Lower lobe of right lung (tissue), 2 donors: ENCODE data around the gene KLHL2. TPM values are rescaled to one million over a fixed set of nuclear protein-coding genes. Genes with fewer than 3 reads are reported as not detected.
"Not testable (repeated sequence)": the region's sequence is repeated elsewhere in the genome, so short reads cannot be mapped to it uniquely, and the experiment has no call there.

Experiments used
- ATAC-seq, 2 donors: fragments of 200-7000 bp; cut with Tn5 transposase; one replicate each; pipeline ENCODE4 v1.9.1; 2020 to 2022; ENCODE audit warnings: mild to moderate bottlenecking in 2 of 2, moderate library complexity in 2 of 2
- DNase-seq: peaks from one replicate; pipeline ENCODE4 v3.0.0-alpha.2; 2020
- H3K27ac ChIP-seq: fragments of 200-600 bp; one replicate; pipeline ENCODE4 v1.8.0; 2022
- H3K27me3 ChIP-seq: fragments of 200-600 bp; one replicate; pipeline ENCODE4 v1.8.0; 2022; ENCODE audit warnings: low read depth
- H3K36me3 ChIP-seq: fragments of 200-600 bp; one replicate; pipeline ENCODE4 v1.8.0; 2022; ENCODE audit warnings: mild to moderate bottlenecking
- H3K4me1 ChIP-seq: fragments of 200-600 bp; one replicate; pipeline ENCODE4 v1.8.0; 2022
- H3K4me3 ChIP-seq: fragments of 200-600 bp; one replicate; pipeline ENCODE4 v1.8.0; 2022; ENCODE audit warnings: mild to moderate bottlenecking
- H3K9me3 ChIP-seq: fragments of 200-600 bp; one replicate; pipeline ENCODE4 v1.8.0; 2022
- intact Hi-C: fragments of 100-400 bp; cut with DNase I; formaldehyde crosslinking; loops from one replicate; pipeline ENCODE4 v1.11.0; 2022
- total RNA-seq: library from RNA; stranded (reverse); fragmentation: NEBNext Ultra II Directional; extraction: Animal tissue kit (Norgen Biotek cat#: 25700); gene quantifications from one replicate; pipeline ENCODE4 v1.2.1, GENCODE V29; 2021
- TF ChIP-seq, protein P1 (sequence below): fragments of 200-600 bp; IDR thresholded peaks from one replicate; pipeline ENCODE4 v1.8.0; 2022; ENCODE audit warnings: antibody characterized with exemption, mild to moderate bottlenecking
- donor health status: DM: no; HTN: yes; CAD: no; lungs with severe emphysema.

KLHL2 gene
- total RNA-seq, 1 donor from 2014 or later = 37.7 TPM

DNA sequence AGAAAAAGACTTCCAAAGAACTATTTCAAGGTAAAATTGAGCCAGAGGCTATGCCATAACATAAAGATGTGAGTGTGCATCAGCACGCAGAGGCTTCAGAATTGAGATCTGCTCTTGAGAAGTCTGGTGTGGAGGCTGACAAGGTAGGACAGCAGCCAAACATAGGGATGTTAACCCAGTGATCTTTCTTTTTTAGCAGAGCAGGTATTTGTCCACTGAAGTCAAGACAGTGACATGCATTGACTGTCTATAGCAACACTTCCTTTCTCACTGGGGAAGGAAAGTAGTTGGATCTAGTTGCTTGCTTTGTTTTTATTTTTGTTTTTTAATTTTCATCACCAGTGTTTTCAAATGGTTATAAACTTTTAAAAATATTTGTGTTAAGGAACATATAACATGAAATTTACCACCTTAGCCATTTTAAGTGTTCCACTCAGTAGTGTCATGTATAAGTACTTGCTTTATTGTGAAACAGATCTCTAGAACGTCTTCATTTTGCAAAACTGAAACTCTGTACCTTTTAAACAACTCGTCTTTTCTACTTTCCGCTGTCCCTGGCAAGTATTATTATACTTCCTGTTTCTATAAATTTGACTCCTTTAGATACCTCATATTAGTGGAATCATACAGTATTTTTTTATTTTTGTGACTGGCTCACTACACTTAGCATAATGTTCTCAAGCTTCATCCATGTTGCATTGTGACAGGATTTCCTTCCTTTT is 79.4 kb downstream of the KLHL2 start:
- H3K27ac ChIP-seq, H3K9me3 ChIP-seq, H3K27me3 ChIP-seq, intact Hi-C loops, H3K4me3 ChIP-seq, H3K36me3 ChIP-seq, DNase-seq, ATAC-seq: not testable (repeated sequence)
- H3K4me1 ChIP-seq = peaks cover 13% of the 10 kb centered on the region

DNA sequence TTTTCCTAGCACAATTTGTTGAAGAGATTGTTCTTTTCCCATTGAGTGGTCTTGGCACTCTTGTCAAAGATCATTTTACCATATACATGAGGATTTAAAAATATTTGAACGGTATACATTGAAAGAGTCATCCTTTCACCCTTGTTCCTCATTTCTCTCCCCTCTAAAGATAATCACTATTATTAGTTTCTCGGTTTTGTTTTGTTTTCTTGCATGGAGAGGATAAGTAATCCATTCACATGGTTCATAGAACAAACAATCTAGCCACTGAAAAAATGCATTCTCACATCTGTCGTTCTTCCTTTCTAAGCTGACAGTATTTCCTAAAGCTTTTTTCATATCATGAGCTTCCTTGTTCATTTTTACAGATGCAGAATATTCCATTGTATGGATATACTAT is 80.9 kb downstream of the KLHL2 start:
- TF ChIP-seq, protein P1, sequence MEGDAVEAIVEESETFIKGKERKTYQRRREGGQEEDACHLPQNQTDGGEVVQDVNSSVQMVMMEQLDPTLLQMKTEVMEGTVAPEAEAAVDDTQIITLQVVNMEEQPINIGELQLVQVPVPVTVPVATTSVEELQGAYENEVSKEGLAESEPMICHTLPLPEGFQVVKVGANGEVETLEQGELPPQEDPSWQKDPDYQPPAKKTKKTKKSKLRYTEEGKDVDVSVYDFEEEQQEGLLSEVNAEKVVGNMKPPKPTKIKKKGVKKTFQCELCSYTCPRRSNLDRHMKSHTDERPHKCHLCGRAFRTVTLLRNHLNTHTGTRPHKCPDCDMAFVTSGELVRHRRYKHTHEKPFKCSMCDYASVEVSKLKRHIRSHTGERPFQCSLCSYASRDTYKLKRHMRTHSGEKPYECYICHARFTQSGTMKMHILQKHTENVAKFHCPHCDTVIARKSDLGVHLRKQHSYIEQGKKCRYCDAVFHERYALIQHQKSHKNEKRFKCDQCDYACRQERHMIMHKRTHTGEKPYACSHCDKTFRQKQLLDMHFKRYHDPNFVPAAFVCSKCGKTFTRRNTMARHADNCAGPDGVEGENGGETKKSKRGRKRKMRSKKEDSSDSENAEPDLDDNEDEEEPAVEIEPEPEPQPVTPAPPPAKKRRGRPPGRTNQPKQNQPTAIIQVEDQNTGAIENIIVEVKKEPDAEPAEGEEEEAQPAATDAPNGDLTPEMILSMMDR = no peak
- Histone ChIP-seq H3K27ac (no peak overlapping the region), H3K4me1 (peaks cover 13% of the 10 kb centered on the region), H3K27me3 (no peaks in the 10 kb centered on the region), H3K4me3 (no peak overlapping the region), H3K9me3 (no peaks in the 10 kb centered on the region), H3K36me3 (no peaks in the 10 kb centered on the region)
- no peak for DNase-seq
- ATAC-seq = no peak
- intact Hi-C loops = no loop called here

DNA sequence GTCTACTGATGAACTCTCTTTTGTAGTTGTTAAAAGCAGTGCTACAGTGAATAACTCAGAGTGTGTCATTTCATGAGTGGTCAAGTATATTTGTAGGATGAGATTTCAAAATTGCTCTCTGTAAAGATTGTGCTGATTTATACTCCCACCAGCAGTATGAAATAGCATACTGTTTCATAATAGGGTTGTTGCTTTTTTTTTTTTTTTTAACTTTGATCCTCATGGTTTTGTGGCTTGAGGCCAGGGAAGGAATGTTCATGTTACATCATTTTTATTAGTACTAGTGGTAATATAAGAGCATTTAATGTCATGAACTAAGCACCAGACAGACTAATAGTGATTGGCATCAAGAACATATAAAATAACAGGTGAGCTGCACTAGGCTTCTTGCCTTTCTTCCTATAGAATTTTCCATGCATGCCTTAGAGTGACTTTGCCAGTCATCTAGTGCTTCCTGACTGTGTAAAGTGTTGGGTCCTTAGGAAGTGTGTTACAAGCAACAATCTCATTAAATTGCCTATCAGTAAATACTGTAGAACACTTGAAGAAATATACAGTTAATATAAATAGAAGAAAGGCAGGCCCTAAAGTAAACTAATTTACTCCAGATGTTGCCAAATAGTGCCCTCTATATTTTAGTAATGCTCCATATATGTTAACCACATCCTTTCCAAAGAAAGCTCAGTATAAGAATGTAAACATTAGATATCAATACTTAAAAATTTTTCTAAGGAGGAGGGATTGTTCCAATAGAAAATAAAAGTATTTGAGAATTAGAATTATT is 81.5 kb downstream of the KLHL2 start:
- TF ChIP-seq, protein P1 = no peak
- ATAC-seq (peak; percentile 62 to 85), DNase-seq (no peak)
- no peaks in the 10 kb centered on the region for H3K27me3 ChIP-seq
- no peak overlapping the region for H3K4me3 ChIP-seq
- no peaks in the 10 kb centered on the region for H3K9me3 ChIP-seq
- peaks cover 13% of the 10 kb centered on the region for H3K4me1 ChIP-seq
- intact Hi-C loops = no loop called here
- H3K36me3 ChIP-seq = no peaks in the 10 kb centered on the region
- H3K27ac ChIP-seq = no peak overlapping the region

DNA sequence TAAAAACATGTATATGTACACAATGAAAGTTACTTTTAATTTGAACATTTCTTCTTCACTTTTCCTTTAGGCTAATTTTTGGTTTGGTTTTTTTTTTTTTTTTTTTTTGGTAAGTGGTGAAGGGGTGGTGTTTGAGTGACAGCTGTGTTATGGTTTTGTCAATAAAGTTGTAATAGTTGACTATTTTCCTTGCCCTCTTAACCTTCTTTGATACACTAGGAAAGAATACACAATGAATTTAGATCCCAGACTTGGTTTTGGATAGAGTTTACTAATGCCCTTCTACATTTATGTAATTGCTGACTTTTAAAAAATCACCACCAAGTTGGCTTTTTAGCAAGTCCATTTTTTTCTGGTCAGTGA is 82.0 kb downstream of the KLHL2 start:
- no peak overlapping the region for H3K27ac ChIP-seq
- TF ChIP-seq, protein P1 = no peak
- H3K4me1 ChIP-seq = peaks cover 18% of the 10 kb centered on the region
- DNase-seq = no peak
- no peaks in the 10 kb centered on the region for H3K36me3 ChIP-seq
- intact Hi-C loops = no loop called here
- no peaks in the 10 kb centered on the region for H3K9me3 ChIP-seq
- H3K4me3 ChIP-seq = no peak overlapping the region
- no peak for ATAC-seq
- no peaks in the 10 kb centered on the region for H3K27me3 ChIP-seq

DNA sequence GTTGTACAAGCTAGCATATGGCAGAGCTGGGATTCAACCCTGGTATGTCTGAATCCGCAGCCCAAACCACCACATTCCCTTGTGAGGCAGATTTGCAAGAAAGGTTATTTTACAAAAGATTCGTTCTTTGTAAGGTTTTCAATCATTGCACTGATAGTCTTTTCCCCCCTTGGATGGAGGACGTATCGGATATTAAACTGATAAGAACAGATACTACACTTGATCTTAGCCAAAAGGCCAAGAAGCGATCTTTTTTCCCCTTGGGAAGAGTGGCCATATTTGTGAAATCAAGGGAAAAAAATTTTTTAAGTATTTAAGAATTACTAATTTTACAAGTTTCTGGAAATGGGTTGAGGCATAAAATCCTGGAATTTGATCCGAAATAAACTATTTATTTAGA is 85.7 kb downstream of the KLHL2 start:
- intact Hi-C loops = no loop called here
- Histone ChIP-seq H3K4me1 (peaks cover 23% of the 10 kb centered on the region), H3K4me3 (no peak overlapping the region), H3K27me3 (no peaks in the 10 kb centered on the region), H3K9me3 (no peaks in the 10 kb centered on the region), H3K27ac (no peak overlapping the region), H3K36me3 (peaks cover 9% of the 10 kb centered on the region)
- no peak for DNase-seq
- no peak for ATAC-seq
- TF ChIP-seq, protein P1 = no peak
